OCI-LY1 (cell line): Measurements from ENCODE around the gene ACTL10.

ENCODE experiments used
- H2AFZ ChIP-seq: fragments of 200-600 bp; sonication (generic), shearing (Covaris generic); 2 replicates; pipeline ENCODE4 v1.6.0; 2014; ENCODE audit warnings: antibody characterized with exemption, mild to moderate bottlenecking, low read length
- H3F3A ChIP-seq: fragments of 200-600 bp; sonication (generic), shearing (Covaris generic); 2 replicates; pipeline ENCODE4 v1.6.0; 2014; ENCODE audit warnings: mild to moderate bottlenecking, antibody characterized with exemption, low read length, moderate library complexity; ENCODE audit not compliant: insufficient read depth
- H3K27ac ChIP-seq: fragments of 200-600 bp; sonication (generic); 2 replicates; pipeline ENCODE4 v1.5.1; 2014; ENCODE audit warnings: low read length, mixed run types, mild to moderate bottlenecking, low read depth; ENCODE audit not compliant: poor library complexity, severe bottlenecking
- H3K27me3 ChIP-seq: fragments of 200-600 bp; sonication (generic); 2 replicates; pipeline ENCODE4 v1.6.0; 2014; ENCODE audit warnings: antibody characterized with exemption, mild to moderate bottlenecking, low read length, moderate library complexity; ENCODE audit not compliant: insufficient read depth
- H3K36me3 ChIP-seq: fragments of 200-600 bp; sonication (generic); 2 replicates; pipeline ENCODE4 v1.6.1; 2014; ENCODE audit warnings: mild to moderate bottlenecking, antibody characterized with exemption, low read length, moderate library complexity, mixed read lengths; ENCODE audit not compliant: insufficient read depth
- H3K4me1 ChIP-seq: fragments of 200-600 bp; sonication (generic); 2 replicates; pipeline ENCODE4 v1.5.1; 2014; ENCODE audit warnings: mild to moderate bottlenecking, low read length, moderate library complexity; ENCODE audit not compliant: insufficient read depth, severe bottlenecking
- H3K4me2 ChIP-seq: fragments of 200-600 bp; sonication (generic), shearing (Covaris generic); 2 replicates; pipeline ENCODE4 v1.6.1; 2014; ENCODE audit warnings: low read length
- H3K4me3 ChIP-seq: fragments of 200-600 bp; sonication (generic); 2 replicates; pipeline ENCODE4 v1.5.1; 2014; ENCODE audit warnings: low read length, low read depth, mild to moderate bottlenecking, mixed read lengths; ENCODE audit not compliant: poor library complexity, severe bottlenecking
- H3K79me2 ChIP-seq: fragments of 200-600 bp; shearing (Covaris generic); 2 replicates; pipeline ENCODE4 v1.6.1; 2016; ENCODE audit warnings: mixed run types, low read length, mixed read lengths; ENCODE audit not compliant: insufficient read depth
- H3K9ac ChIP-seq: fragments of 200-600 bp; sonication (generic), shearing (Covaris generic); 2 replicates; pipeline ENCODE4 v1.6.1; 2014; ENCODE audit warnings: mild to moderate bottlenecking, low read length, mixed read lengths
- H3K9me2 ChIP-seq: fragments of 200-600 bp; sonication (generic), shearing (Covaris generic); 2 replicates; pipeline ENCODE4 v1.6.1; 2014; ENCODE audit warnings: low read depth, mild to moderate bottlenecking, low read length, mixed read lengths
- H3K9me3 ChIP-seq: fragments of 200-600 bp; shearing (Covaris generic); 2 replicates; pipeline ENCODE4 v1.6.1; 2014; ENCODE audit warnings: low read length, mixed read lengths
- H4K20me1 ChIP-seq: fragments of 200-600 bp; sonication (generic), shearing (Covaris generic); 2 replicates; pipeline ENCODE4 v1.6.0; 2016; ENCODE audit warnings: mild to moderate bottlenecking, low read length; ENCODE audit not compliant: insufficient read depth
- CTCF ChIP-seq: fragments of 200-600 bp; sonication (generic), shearing (Covaris generic); IDR thresholded peaks from 2 replicates; pipeline ENCODE4 v1.5.1; 2017; ENCODE audit warnings: mild to moderate bottlenecking, antibody characterized with exemption, low read length, moderate library complexity, mixed read lengths
- EZH2 ChIP-seq: fragments of 200-600 bp; sonication (generic), shearing (Covaris generic); IDR thresholded peaks from 2 replicates; pipeline ENCODE4 v1.8.0; 2017; ENCODE audit warnings: borderline replicate concordance, mixed run types, mild to moderate bottlenecking, antibody characterized with exemption, low read length, moderate library complexity, mixed read lengths

The ACTL10 gene

GRCh38 chr20:33687993-33688937 lies 21.5 kb downstream of the ACTL10 start:
- Histone ChIP-seq H3K27me3 (no peaks in the 10 kb centered on the region), H3K79me2 (peaks cover 17% of the 10 kb centered on the region), H2AFZ (no peak overlapping the region), H3K4me1 (peaks cover 64% of the 10 kb centered on the region), H4K20me1 (no peaks in the 10 kb centered on the region), H3K36me3 (0 out of 2 replicates have a peak, but pooled peaks cover 3% of the 10 kb centered on the region), H3K4me2 (no peak overlapping the region), H3K9me3 (no peaks in the 10 kb centered on the region), H3F3A (no peaks in the 10 kb centered on the region), H3K9ac (peak overlapping the region; percentile 13; the same call in 1 of the 2 replicates), H3K27ac (peak overlapping the region; percentile 81), H3K9me2 (no peaks in the 10 kb centered on the region), H3K4me3 (no peak overlapping the region)
- no peak for TF ChIP-seq CTCF
- TF ChIP-seq EZH2: no peak

- Histone ChIP-seq H2AFZ (no peak overlapping the region), H3K9me3 (no peaks in the 10 kb centered on the region), H3K4me3 (no peak overlapping the region), H4K20me1 (no peaks in the 10 kb centered on the region), H3F3A (no peaks in the 10 kb centered on the region), H3K27me3 (no peaks in the 10 kb centered on the region), H3K4me1 (peaks cover 64% of the 10 kb centered on the region), H3K9me2 (no peaks in the 10 kb centered on the region), H3K27ac (peak overlapping the region; percentile 81), H3K9ac (peak overlapping the region; percentile 11; the same call in 1 of the 2 replicates), H3K79me2 (peaks cover 12% of the 10 kb centered on the region), H3K4me2 (no peak overlapping the region), H3K36me3 (0 out of 2 replicates have a peak, but pooled peaks cover under 1% of the 10 kb centered on the region)
- TF ChIP-seq EZH2 (no peak), CTCF (no peak)
Observed at GRCh38 chr20:33688938-33689424, 22.2 kb downstream of the ACTL10 start.

- peaks cover 6% of the 10 kb centered on the region for H3K79me2 ChIP-seq
- H3K36me3 ChIP-seq: no peaks in the 10 kb centered on the region
- no peak overlapping the region for H3K4me3 ChIP-seq
- no peaks in the 10 kb centered on the region for H3K9me3 ChIP-seq
- no peaks in the 10 kb centered on the region for H3F3A ChIP-seq
- no peak overlapping the region for H3K4me2 ChIP-seq
- no peak overlapping the region for H3K9ac ChIP-seq
- H3K4me1 ChIP-seq: peaks cover 64% of the 10 kb centered on the region
- H2AFZ ChIP-seq: no peak overlapping the region
- no peak for TF ChIP-seq CTCF
- TF ChIP-seq EZH2: no peak
- no peaks in the 10 kb centered on the region for H3K27me3 ChIP-seq
- H4K20me1 ChIP-seq: no peaks in the 10 kb centered on the region
- H3K27ac ChIP-seq: peak overlapping the region; percentile 81
- H3K9me2 ChIP-seq: no peaks in the 10 kb centered on the region
Observed at GRCh38 chr20:33689493-33689892, 22.8 kb downstream of the ACTL10 start.
